ENCODE data around the gene RBM26. TPM values are rescaled to one million over a fixed set of nuclear protein-coding genes. Genes with fewer than 3 reads are reported as not detected.

Gene RBM26
- total RNA-seq, 1 donor from 2014 or later: 42.6 TPM

DNA sequence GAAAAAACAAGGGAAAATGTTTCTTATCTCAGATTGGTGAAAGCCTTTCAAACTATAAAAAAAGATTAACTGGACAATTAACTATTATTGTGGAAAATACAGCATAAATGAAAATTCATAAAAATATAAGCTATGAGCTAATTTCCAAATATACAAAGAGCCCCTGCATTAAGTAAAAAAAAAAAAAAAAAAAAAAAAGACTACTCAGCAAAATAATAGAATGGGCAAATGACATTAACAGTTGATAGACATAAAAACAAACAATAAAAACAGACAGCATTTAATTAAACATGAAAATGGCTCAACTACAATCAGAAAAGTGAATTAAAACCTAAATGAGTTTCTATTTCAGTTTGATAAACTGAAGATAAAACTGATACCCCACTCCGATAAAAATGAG lies 77.5 kb downstream of the RBM26 start:
- H3K27ac Mint-ChIP-seq (ENCODE audit: unreplicated experiment): no peak overlapping the region
- no peak overlapping the region for H3K9ac ChIP-seq (ENCODE audit: low read length)
- H2AFZ ChIP-seq (ENCODE audit: low read depth, low read length): no peak overlapping the region
- no peaks in the 10 kb centered on the region for H3K79me2 ChIP-seq (ENCODE audit: insufficient read depth, low read length)
- H3K4me1 ChIP-seq (ENCODE audit: insufficient read depth, low read length): no peaks in the 10 kb centered on the region
- DNase-seq (ENCODE audit: low read depth) (no peak), FAIRE-seq (no peak)
- TF ChIP-seq EZH2 (IDR thresholded peaks at IDR 0.05; ENCODE audit: insufficient read depth, low read length): no peak
- TF ChIP-seq, protein P1, sequence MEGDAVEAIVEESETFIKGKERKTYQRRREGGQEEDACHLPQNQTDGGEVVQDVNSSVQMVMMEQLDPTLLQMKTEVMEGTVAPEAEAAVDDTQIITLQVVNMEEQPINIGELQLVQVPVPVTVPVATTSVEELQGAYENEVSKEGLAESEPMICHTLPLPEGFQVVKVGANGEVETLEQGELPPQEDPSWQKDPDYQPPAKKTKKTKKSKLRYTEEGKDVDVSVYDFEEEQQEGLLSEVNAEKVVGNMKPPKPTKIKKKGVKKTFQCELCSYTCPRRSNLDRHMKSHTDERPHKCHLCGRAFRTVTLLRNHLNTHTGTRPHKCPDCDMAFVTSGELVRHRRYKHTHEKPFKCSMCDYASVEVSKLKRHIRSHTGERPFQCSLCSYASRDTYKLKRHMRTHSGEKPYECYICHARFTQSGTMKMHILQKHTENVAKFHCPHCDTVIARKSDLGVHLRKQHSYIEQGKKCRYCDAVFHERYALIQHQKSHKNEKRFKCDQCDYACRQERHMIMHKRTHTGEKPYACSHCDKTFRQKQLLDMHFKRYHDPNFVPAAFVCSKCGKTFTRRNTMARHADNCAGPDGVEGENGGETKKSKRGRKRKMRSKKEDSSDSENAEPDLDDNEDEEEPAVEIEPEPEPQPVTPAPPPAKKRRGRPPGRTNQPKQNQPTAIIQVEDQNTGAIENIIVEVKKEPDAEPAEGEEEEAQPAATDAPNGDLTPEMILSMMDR (IDR thresholded peaks at IDR 0.05; ENCODE audit: insufficient read depth, low read depth, low read length): no peak
- H3K36me3 Mint-ChIP-seq (ENCODE audit: low read depth, unreplicated experiment): peaks cover 4% of the 10 kb centered on the region
- no peaks in the 10 kb centered on the region for H3K27me3 Mint-ChIP-seq (ENCODE audit: low read depth, unreplicated experiment)
- H3K9me3 Mint-ChIP-seq (ENCODE audit: unreplicated experiment): no peaks in the 10 kb centered on the region
- no peak overlapping the region for H3K4me3 Mint-ChIP-seq (ENCODE audit: unreplicated experiment)
- peaks cover 6% of the 10 kb centered on the region for H3K36me3 ChIP-seq (ENCODE audit: insufficient read depth, low read length)
- H3K27me3 ChIP-seq (ENCODE audit: insufficient read depth, low read length): no peaks in the 10 kb centered on the region
- no peaks in the 10 kb centered on the region for H3K9me3 ChIP-seq (ENCODE audit: insufficient read depth, low read depth, low read length)
- no peak overlapping the region for H3K4me3 ChIP-seq (ENCODE audit: insufficient read depth, low read depth, low read length)
- no peaks in the 10 kb centered on the region for H3K4me1 Mint-ChIP-seq (ENCODE audit: low read depth, unreplicated experiment)
- H4K20me1 ChIP-seq (ENCODE audit: insufficient read depth, low read length): no peaks in the 10 kb centered on the region
- no peak overlapping the region for H3K27ac ChIP-seq (ENCODE audit: low read depth, low read length)
- no peak overlapping the region for H3K4me2 ChIP-seq (ENCODE audit: low read length)

DNA sequence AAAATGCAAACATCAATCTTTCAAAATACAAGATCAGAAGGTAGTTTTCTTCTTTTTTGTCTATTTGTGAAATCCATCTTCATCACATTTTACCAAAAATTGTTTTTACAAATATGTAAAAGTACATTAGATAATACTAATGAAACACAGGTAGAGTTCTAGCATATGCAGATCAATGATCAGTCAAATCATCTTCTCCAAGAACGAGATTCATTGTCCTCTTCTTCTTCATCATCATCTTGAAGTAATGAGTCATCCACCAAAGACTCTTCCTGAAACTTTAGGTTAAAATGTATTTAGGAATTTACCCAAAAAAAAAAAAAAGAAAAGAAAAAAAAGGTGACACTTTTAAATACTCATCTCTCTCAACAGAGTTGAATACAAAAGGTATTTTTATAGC lies 85.6 kb downstream of the RBM26 start:
- no peak overlapping the region for H3K9ac ChIP-seq (ENCODE audit: low read length)
- Mint-ChIP-seq H3K36me3 (ENCODE audit: low read depth, unreplicated experiment) (no peaks in the 10 kb centered on the region), H3K9me3 (ENCODE audit: unreplicated experiment) (no peaks in the 10 kb centered on the region), H3K4me3 (ENCODE audit: unreplicated experiment) (no peak overlapping the region), H3K27ac (ENCODE audit: unreplicated experiment) (no peak overlapping the region), H3K27me3 (ENCODE audit: low read depth, unreplicated experiment) (no peaks in the 10 kb centered on the region), H3K4me1 (ENCODE audit: low read depth, unreplicated experiment) (no peaks in the 10 kb centered on the region)
- H2AFZ ChIP-seq (ENCODE audit: low read depth, low read length): no peak overlapping the region
- no peak for FAIRE-seq
- peaks cover 8% of the 10 kb centered on the region for H3K36me3 ChIP-seq (ENCODE audit: insufficient read depth, low read length)
- TF ChIP-seq, protein P1 (IDR thresholded peaks at IDR 0.05; ENCODE audit: insufficient read depth, low read depth, low read length): no peak
- no peak for TF ChIP-seq EZH2 (IDR thresholded peaks at IDR 0.05; ENCODE audit: insufficient read depth, low read length)
- no peak overlapping the region for H3K27ac ChIP-seq (ENCODE audit: low read depth, low read length)
- H3K4me1 ChIP-seq (ENCODE audit: insufficient read depth, low read length): no peaks in the 10 kb centered on the region
- no peaks in the 10 kb centered on the region for H3K79me2 ChIP-seq (ENCODE audit: insufficient read depth, low read length)
- H3K4me3 ChIP-seq (ENCODE audit: insufficient read depth, low read depth, low read length): no peak overlapping the region
- no peaks in the 10 kb centered on the region for H4K20me1 ChIP-seq (ENCODE audit: insufficient read depth, low read length)
- H3K27me3 ChIP-seq (ENCODE audit: insufficient read depth, low read length): no peaks in the 10 kb centered on the region
- H3K9me3 ChIP-seq (ENCODE audit: insufficient read depth, low read depth, low read length): no peaks in the 10 kb centered on the region
- no peak for DNase-seq (ENCODE audit: low read depth)
- no peak overlapping the region for H3K4me2 ChIP-seq (ENCODE audit: low read length)

DNA sequence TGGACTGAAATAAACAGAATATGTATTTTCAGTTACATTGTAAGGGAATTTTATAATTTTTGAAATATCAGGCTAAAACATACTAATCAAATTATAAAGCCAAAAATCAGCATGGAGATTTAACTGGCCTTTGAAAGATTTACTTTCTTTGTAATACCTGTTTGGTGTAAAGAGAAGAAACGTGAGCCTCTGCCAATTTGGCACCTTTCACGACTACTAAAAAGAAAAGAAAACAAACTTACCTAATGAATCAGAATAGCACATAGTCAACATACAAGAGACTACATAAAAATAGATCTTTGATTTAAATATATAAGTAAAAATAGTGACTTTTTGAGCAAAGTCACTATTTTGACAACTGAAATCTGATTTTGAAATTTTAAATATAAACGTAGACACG lies 87.4 kb downstream of the RBM26 start:
- Histone ChIP-seq H3K4me3 (ENCODE audit: insufficient read depth, low read depth, low read length) (no peak overlapping the region), H3K27me3 (ENCODE audit: insufficient read depth, low read length) (no peaks in the 10 kb centered on the region), H4K20me1 (ENCODE audit: insufficient read depth, low read length) (no peaks in the 10 kb centered on the region), H3K27ac (ENCODE audit: low read depth, low read length) (no peak overlapping the region), H3K36me3 (ENCODE audit: insufficient read depth, low read length) (peaks cover 6% of the 10 kb centered on the region), H2AFZ (ENCODE audit: low read depth, low read length) (no peak overlapping the region), H3K9ac (ENCODE audit: low read length) (no peak overlapping the region), H3K79me2 (ENCODE audit: insufficient read depth, low read length) (no peaks in the 10 kb centered on the region), H3K4me2 (ENCODE audit: low read length) (no peak overlapping the region), H3K4me1 (ENCODE audit: insufficient read depth, low read length) (no peaks in the 10 kb centered on the region), H3K9me3 (ENCODE audit: insufficient read depth, low read depth, low read length) (no peaks in the 10 kb centered on the region)
- Mint-ChIP-seq H3K4me3 (ENCODE audit: unreplicated experiment) (no peak overlapping the region), H3K9me3 (ENCODE audit: unreplicated experiment) (no peaks in the 10 kb centered on the region), H3K4me1 (ENCODE audit: low read depth, unreplicated experiment) (no peaks in the 10 kb centered on the region), H3K27ac (ENCODE audit: unreplicated experiment) (no peak overlapping the region), H3K27me3 (ENCODE audit: low read depth, unreplicated experiment) (no peaks in the 10 kb centered on the region), H3K36me3 (ENCODE audit: low read depth, unreplicated experiment) (no peaks in the 10 kb centered on the region)
- FAIRE-seq: no peak
- no peak for DNase-seq (ENCODE audit: low read depth)
- TF ChIP-seq EZH2 (IDR thresholded peaks at IDR 0.05; ENCODE audit: insufficient read depth, low read length): no peak
- TF ChIP-seq, protein P1 (IDR thresholded peaks at IDR 0.05; ENCODE audit: insufficient read depth, low read depth, low read length): no peak

Data from astrocyte (in vitro differentiated cells and primary cell).